Gastroesophageal sphincter (tissue), 4 donors: Measurements from ENCODE around the gene CASKIN1. TPM values are rescaled to one million over a fixed set of nuclear protein-coding genes. Genes with fewer than 3 reads are reported as not detected.

ENCODE experiments used
- ATAC-seq: fragments of 150-250 bp; one replicate; pipeline ENCODE4 v1.9.1; 2016; ENCODE audit warnings: mild to moderate bottlenecking, moderate library complexity
- H3K27ac ChIP-seq, 4 donors: fragments of 200-600 bp; sonication (generic) in 3 of 4; 1 replicate in 3 of 4; 2 replicates in 1 of 4; pipeline ENCODE4 v1.5.1; 2016 to 2019
- H3K27me3 ChIP-seq: fragments of 200-600 bp; sonication (generic); one replicate; pipeline ENCODE4 v1.5.1; 2019
- H3K36me3 ChIP-seq, 2 donors: fragments of 200-600 bp; sonication (generic); one replicate each; pipeline ENCODE4 v1.5.1; 2019; ENCODE audit warnings: control low read depth in 1 of 2
- H3K4me1 ChIP-seq, 3 donors: fragments of 200-600 bp; sonication (generic); 1 replicate in 2 of 3; 2 replicates in 1 of 3; pipeline ENCODE4 v1.5.1; 2016 to 2019; ENCODE audit warnings: control low read depth in 2 of 3
- H3K4me3 ChIP-seq, 2 donors: fragments of 200-600 bp; sonication (generic); one replicate each; pipeline ENCODE4 v1.5.1; 2019; ENCODE audit warnings: mild to moderate bottlenecking in 1 of 2, moderate library complexity in 1 of 2
- H3K9me3 ChIP-seq, 3 donors: fragments of 200-600 bp; sonication (generic); one replicate each; pipeline ENCODE4 v1.5.1; 2017 to 2019; ENCODE audit warnings: control low read depth in 2 of 3
- CTCF ChIP-seq, 4 experiments: fragments of 200-600 bp in 2 of 4; fragments of 450-650 bp in 2 of 4; sonication (generic) in 1 of 4; IDR thresholded peaks; one replicate each; pipeline ENCODE4 v1.5.1; 2017 to 2019; ENCODE audit warnings: antibody characterized with exemption in 4 of 4, mild to moderate bottlenecking in 2 of 4, moderate library complexity in 2 of 4
- EP300 ChIP-seq: sonication (generic); formaldehyde crosslinking; IDR thresholded peaks from one replicate; pipeline ENCODE4 v1.6.1; 2017; ENCODE audit warnings: antibody characterized with exemption, mild to moderate bottlenecking
- POLR2A ChIP-seq, 2 donors: fragments of 450-650 bp; IDR thresholded peaks; one replicate each; pipeline ENCODE4 v1.6.1; 2017; ENCODE audit warnings: antibody characterized with exemption in 2 of 2, mild to moderate bottlenecking in 2 of 2, moderate library complexity in 1 of 2
- POLR2AphosphoS5 ChIP-seq: sonication (generic); formaldehyde crosslinking; IDR thresholded peaks from one replicate; pipeline ENCODE4 v1.6.1; 2017; ENCODE audit warnings: antibody characterized with exemption
- WGBS, 2 donors: methylation state at CpG; one replicate each; pipeline ENCODE4 v1.1.5; 2018; ENCODE audit warnings: low coverage in 1 of 2; 5-methylcytosine and 5-hydroxymethylcytosine counted together
- total RNA-seq, 4 donors: library from RNA; depleted of rRNA; stranded (reverse); fragments of >200 nt; gene quantifications; one replicate each; pipeline ENCODE4 v1.1.0, GENCODE V29; 2016

CASKIN1 gene
- total RNA-seq, 4 donors from 2014 or later, result 0.27 to 0.35 TPM; not detected in 2

DNA sequence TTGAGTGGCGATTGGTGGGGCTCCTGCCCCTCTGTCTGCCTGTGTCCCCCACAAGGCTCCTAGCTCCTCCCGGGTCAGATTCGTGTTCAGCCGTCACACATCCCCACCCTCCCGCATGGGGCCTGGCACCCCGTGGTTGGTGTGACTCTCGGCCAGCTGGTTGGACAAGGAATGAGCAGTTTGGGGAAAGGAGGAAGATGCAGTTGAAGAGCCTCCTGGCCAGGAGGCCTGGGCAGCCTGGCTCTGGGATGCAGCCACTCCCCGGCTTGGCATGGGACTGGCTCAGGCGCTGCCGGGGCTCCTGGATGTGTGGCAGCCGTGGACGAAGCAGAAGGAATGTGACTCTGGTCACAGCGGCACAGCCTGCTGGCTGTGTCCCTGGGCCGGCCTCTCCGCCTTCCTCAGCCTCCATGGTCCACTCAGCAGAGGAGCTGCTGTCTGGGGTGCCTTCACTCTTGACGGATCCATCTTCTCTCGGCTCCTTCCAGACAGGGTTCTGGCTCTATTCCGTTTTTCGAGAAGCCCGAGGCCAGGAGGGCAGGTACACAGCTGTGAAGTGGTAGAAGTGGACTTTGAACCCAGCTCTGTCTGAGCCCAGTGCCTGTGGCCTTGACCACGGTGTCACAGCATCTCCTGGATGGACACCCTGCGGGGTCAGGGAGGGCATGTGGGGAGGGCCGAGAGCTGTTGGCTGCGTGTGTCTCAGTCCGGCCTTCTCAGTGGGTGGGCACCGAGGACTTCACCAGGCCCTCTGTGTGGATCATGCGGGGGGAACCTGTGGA lies 38.7 kb downstream of the CASKIN1 start:
- ATAC-seq, result no peak
- WGBS, 2 donors, result 90% methylated on average over 2 of the region's 27 CpGs; no CpG with 5 or more reads in 1 of the 2 donors
- TF ChIP-seq POLR2A (IDR thresholded peaks at IDR 0.05) (no peak), POLR2AphosphoS5 (no peak), EP300 (no peak), CTCF (IDR thresholded peaks at IDR 0.05) (no peak)
- H3K9me3 ChIP-seq, result no peaks in the 10 kb centered on the region
- peak overlapping the region in 1 of 2 donors; percentile 77 for H3K4me3 ChIP-seq
- H3K27ac ChIP-seq, result peak overlapping the region; percentile 82 to 95 (median 94)
- no peaks in the 10 kb centered on the region for H3K36me3 ChIP-seq
- H3K4me1 ChIP-seq, result peaks cover 3 to 90% (median 66%) of the 10 kb centered on the region in 3 donors
- no peaks in the 10 kb centered on the region for H3K27me3 ChIP-seq

- Histone ChIP-seq H3K27me3 (no peaks in the 10 kb centered on the region), H3K9me3 (no peaks in the 10 kb centered on the region), H3K27ac (peak overlapping the region; percentile 82 to 95 (median 94)), H3K4me3 (peak overlapping the region in 1 of 2 donors; percentile 77), H3K4me1 (peaks cover 3 to 90% (median 68%) of the 10 kb centered on the region in 3 donors), H3K36me3 (peaks cover 0 to 3% of the 10 kb centered on the region in 2 donors)
- ATAC-seq, result no peak
- TF ChIP-seq CTCF (IDR thresholded peaks at IDR 0.05) (no peak), POLR2A (IDR thresholded peaks at IDR 0.05) (no peak), POLR2AphosphoS5 (no peak), EP300 (no peak)
- 31% methylated on average over 3 of the region's 5 CpGs; no CpG with 5 or more reads in 1 of the 2 donors for whole genome bisulfite sequencing, 2 donors
These were observed 39.6 kb downstream of the CASKIN1 start for GRCh38 chr16:2156849-2157224.

DNA sequence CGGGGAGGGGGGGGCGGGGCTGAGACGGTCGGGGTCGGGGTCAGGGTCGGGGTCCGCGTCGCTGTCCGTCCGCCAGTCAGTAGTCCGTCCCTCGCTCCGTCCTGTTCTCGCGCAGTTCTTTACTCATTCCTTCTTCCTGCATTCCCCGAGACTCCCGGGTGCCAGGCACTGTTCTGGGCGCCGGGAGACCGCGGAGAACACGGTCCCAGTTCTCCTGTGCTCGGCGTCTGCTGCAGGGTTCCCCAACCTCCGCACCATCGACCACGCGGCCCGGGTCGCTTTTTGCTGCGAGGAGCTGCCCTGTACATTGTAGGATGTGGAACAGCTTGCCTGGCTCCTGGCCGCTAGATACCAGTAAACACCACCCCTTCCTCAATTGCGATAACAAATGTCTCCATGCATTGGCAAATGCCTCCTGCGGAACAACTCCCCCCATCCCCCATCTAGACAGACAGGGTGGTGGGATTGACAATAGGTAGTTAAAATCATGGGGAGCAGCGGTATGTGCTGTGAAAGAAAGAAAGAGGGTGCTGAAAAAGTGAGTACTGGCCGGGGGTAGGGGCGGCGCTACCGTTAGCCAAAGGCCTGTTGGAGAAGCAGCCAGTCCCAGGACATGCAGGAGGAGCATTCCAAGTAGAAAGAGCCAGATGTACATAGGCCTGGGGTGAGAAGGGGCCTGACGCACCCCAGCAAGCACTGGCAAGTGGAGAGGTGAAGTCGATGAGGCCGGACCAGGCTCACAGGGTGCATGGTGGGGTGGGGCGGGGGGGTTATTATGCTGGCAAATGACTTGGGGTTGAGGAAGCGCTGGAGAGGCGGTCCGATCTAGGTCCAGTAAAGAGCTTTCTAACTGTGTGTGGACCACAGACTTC lies 40.2 kb downstream of the CASKIN1 start:
- Histone ChIP-seq H3K4me3 (peak overlapping the region; percentile 66 to 77), H3K27ac (peak overlapping the region; percentile 82 to 95 (median 94)), H3K9me3 (no peaks in the 10 kb centered on the region), H3K4me1 (peaks cover 3 to 90% (median 72%) of the 10 kb centered on the region in 3 donors), H3K36me3 (peaks cover 0 to 9% of the 10 kb centered on the region in 2 donors), H3K27me3 (no peaks in the 10 kb centered on the region)
- no peak for ATAC-seq
- TF ChIP-seq POLR2A (IDR thresholded peaks at IDR 0.05) (no peak), POLR2AphosphoS5 (no peak), CTCF (IDR thresholded peaks at IDR 0.05) (no peak), EP300 (no peak)
- 11 to 14% methylated on average over 5 to 12 of the region's 47 CpGs for WGBS, 2 donors

- peak; percentile 94 for ATAC-seq
- 0% methylated on average over 6 of the region's 94 CpGs; no CpG with 5 or more reads in 1 of the 2 donors for WGBS, 2 donors
- Histone ChIP-seq H3K27me3 (no peaks in the 10 kb centered on the region), H3K4me1 (peaks cover 3 to 90% (median 76%) of the 10 kb centered on the region in 3 donors), H3K36me3 (peaks cover 0 to 11% of the 10 kb centered on the region in 2 donors), H3K27ac (peak within 1 kb of the TSS; percentile 82 to 95 (median 94)), H3K4me3 (peak within 1 kb of the TSS; percentile 77 to 79), H3K9me3 (no peaks in the 10 kb centered on the region)
- TF ChIP-seq CTCF (IDR thresholded peaks at IDR 0.05), result peak in 1 of 4 experiments; percentile 1
- TF ChIP-seq EP300, result no peak
- TF ChIP-seq POLR2AphosphoS5, result peak; percentile 100
- peak; percentile 99 to 100 for TF ChIP-seq POLR2A (IDR thresholded peaks at IDR 0.05)
These were observed 41.1 kb downstream of the CASKIN1 start, which contains the start of gene TRAF7 for GRCh38 chr16:2155091-2155950. Gene TRAF7 (plus strand): TSS chr16:2155782. CDS start chr16:2163921, 8,139 bp downstream.
